ENCODE results near the gene KCNQ1.

KCNQ1 gene

GRCh38 chr11:2693271-2694261, 248.8 kb downstream of the KCNQ1 start:
- DNase-seq = no peak

- DNase-seq = no peak
Measured at GRCh38 chr11:2694495-2694894, 249.7 kb downstream of the KCNQ1 start.

GRCh38 chr11:2694995-2695939, 250.5 kb downstream of the KCNQ1 start:
- DNase-seq = no peak

- no peak for DNase-seq
Measured at GRCh38 chr11:2696455-2696854, 251.6 kb downstream of the KCNQ1 start.

- DNase-seq = no peak
Measured at GRCh38 chr11:2697866-2698265, 253.1 kb downstream of the KCNQ1 start.

- no peak for DNase-seq
Measured at GRCh38 chr11:2698386-2699184, 253.8 kb downstream of the KCNQ1 start.

GRCh38 chr11:2699185-2699530, 254.3 kb downstream of the KCNQ1 start:
- no peak for DNase-seq

- peak; percentile 92 for DNase-seq
Measured at GRCh38 chr11:2699531-2700414, 255.0 kb downstream of the KCNQ1 start, which contains the start of gene KCNQ1OT1. Gene KCNQ1OT1 (minus strand): TSS chr11:2699994.

GRCh38 chr11:2700415-2701211, 255.8 kb downstream of the KCNQ1 start:
- DNase-seq = peak; percentile 53

- DNase-seq = no peak
Measured at GRCh38 chr11:2701230-2701629, 256.4 kb downstream of the KCNQ1 start.

GRCh38 chr11:2701898-2702434, 257.2 kb downstream of the KCNQ1 start:
- DNase-seq = no peak

GRCh38 chr11:2702771-2703362, 258.1 kb downstream of the KCNQ1 start:
- DNase-seq = no peak

GRCh38 chr11:2703363-2704141, 258.7 kb downstream of the KCNQ1 start:
- no peak for DNase-seq

GRCh38 chr11:2704356-2704755, 259.5 kb downstream of the KCNQ1 start:
- no peak for DNase-seq

GRCh38 chr11:2704896-2705606, 260.2 kb downstream of the KCNQ1 start:
- no peak for DNase-seq

- no peak for DNase-seq
Measured at GRCh38 chr11:2706321-2706720, 261.5 kb downstream of the KCNQ1 start.

GRCh38 chr11:2707736-2708135, 262.9 kb downstream of the KCNQ1 start:
- no peak for DNase-seq

GRCh38 chr11:2708151-2708581, 263.4 kb downstream of the KCNQ1 start:
- DNase-seq = no peak

Data from hematopoietic multipotent progenitor cell treated with erythropoietin and hydrocortisone succinate and interleukin-3 and kit ligand, for 8 days (in vitro differentiated cells).